Sigmoid colon (tissue), 7 donors: ENCODE results near the gene BCAN. TPM values are rescaled to one million over a fixed set of nuclear protein-coding genes. Genes with fewer than 3 reads are reported as not detected.

Source experiments
- DNase-seq: peaks from one replicate; pipeline ENCODE4 v3.0.0-alpha.2; 2019
- H3K27ac ChIP-seq, 4 donors: fragments of 200-600 bp; sonication (generic); one replicate each; pipeline ENCODE4 v1.5.1; 2016 to 2019; ENCODE audit warnings: mild to moderate bottlenecking in 1 of 4
- H3K27me3 ChIP-seq, 3 donors: fragments of 200-600 bp; sonication (generic); one replicate each; pipeline ENCODE4 v1.5.1; 2019; ENCODE audit warnings: mild to moderate bottlenecking in 1 of 3
- H3K36me3 ChIP-seq, 4 donors: fragments of 200-600 bp; sonication (generic); one replicate each; pipeline ENCODE4 v1.5.1; 2016 to 2019
- H3K4me1 ChIP-seq, 4 donors: fragments of 200-600 bp; sonication (generic); one replicate each; pipeline ENCODE4 v1.5.1; 2017 to 2019
- H3K4me3 ChIP-seq, 4 donors: fragments of 200-600 bp; sonication (generic); one replicate each; pipeline ENCODE4 v1.5.1; 2017 to 2019; ENCODE audit warnings: mild to moderate bottlenecking in 2 of 4, moderate library complexity in 1 of 4
- H3K9me3 ChIP-seq, 4 donors: fragments of 200-600 bp in 3 of 4; sonication (generic) in 3 of 4; one replicate each; pipeline versions ENCODE4 v1.5.1 to v1.6.1; 2013 to 2019
- EP300 ChIP-seq, 4 donors: sonication (generic); formaldehyde crosslinking; IDR thresholded peaks; one replicate each; pipeline ENCODE4 v1.6.1; 2017; ENCODE audit warnings: antibody characterized with exemption in 4 of 4
- POLR2A ChIP-seq, 2 donors: fragments of 450-650 bp; IDR thresholded peaks; one replicate each; pipeline ENCODE4 v1.6.1; 2016; ENCODE audit warnings: antibody characterized with exemption in 2 of 2, mild to moderate bottlenecking in 2 of 2, moderate library complexity in 2 of 2
- POLR2AphosphoS5 ChIP-seq, 4 donors: sonication (generic); formaldehyde crosslinking; IDR thresholded peaks; one replicate each; pipeline ENCODE4 v1.6.1; 2017; ENCODE audit warnings: antibody characterized with exemption in 4 of 4
- WGBS, 2 donors: extraction: QIAGEN DNeasy Blood & Tissue Kit; methylation state at CpG; one replicate each; pipeline ENCODE4 v1.1.7; 2013; 5-methylcytosine and 5-hydroxymethylcytosine counted together
- intact Hi-C: fragments of 100-400 bp; cut with DNase I; formaldehyde crosslinking; loops from one replicate; pipeline ENCODE4 v1.15.1; 2023
- polyA plus RNA-seq, 3 donors: library from polyadenylated mRNA; stranded (reverse); fragments of 200-250 nt; gene quantifications; one replicate each; pipeline ENCODE4 v1.2.3, GENCODE V29; 2013
- total RNA-seq, 4 donors: library from RNA; depleted of rRNA; stranded (reverse); fragments of >200 nt; gene quantifications; one replicate each; pipeline ENCODE4 v1.1.0, GENCODE V29; 2016
- TF ChIP-seq, protein P1 (sequence below), 4 experiments: fragments of 450-650 bp in 3 of 4; fragments of 200-600 bp in 1 of 4; IDR thresholded peaks; one replicate each; pipeline ENCODE4 v1.5.1; 2016 to 2019; ENCODE audit warnings: antibody characterized with exemption in 4 of 4, mild to moderate bottlenecking in 3 of 4, moderate library complexity in 2 of 4
- donor health status: healthy with polysubstance abuse.
- donor health status: Bipolar disorder and iron deficiency.
- donor health status: healthy.

Gene BCAN
- total and polyA plus RNA-seq, 7 donors, result 0.12 to 2.9 (median 2.1) TPM; not detected in 3

DNA sequence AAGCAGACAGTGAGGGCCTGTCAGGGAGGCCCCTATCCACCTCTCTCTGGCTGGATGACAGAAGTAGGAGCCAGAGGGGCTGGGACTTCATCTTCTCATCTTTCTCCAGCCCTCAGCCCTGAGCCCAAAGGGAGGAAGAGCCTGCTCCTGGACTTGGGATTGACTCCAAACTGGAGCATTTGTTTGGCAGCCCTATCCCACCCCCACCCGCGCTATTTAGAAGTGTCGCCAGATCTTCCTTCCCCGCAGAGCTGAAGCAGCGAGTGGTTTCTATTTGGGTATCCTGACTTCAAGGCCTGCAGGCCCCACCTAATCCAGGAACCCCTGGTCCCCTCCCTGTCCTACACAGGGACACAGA, 25.7 kb downstream of the BCAN start:
- WGBS, 2 donors, result 78 to 85% methylated on average over 5 of the region's 5 CpGs
- no peak for DNase-seq
- peaks cover 0 to 77% (median 66%) of the 10 kb centered on the region in 4 donors for H3K4me1 ChIP-seq

DNA sequence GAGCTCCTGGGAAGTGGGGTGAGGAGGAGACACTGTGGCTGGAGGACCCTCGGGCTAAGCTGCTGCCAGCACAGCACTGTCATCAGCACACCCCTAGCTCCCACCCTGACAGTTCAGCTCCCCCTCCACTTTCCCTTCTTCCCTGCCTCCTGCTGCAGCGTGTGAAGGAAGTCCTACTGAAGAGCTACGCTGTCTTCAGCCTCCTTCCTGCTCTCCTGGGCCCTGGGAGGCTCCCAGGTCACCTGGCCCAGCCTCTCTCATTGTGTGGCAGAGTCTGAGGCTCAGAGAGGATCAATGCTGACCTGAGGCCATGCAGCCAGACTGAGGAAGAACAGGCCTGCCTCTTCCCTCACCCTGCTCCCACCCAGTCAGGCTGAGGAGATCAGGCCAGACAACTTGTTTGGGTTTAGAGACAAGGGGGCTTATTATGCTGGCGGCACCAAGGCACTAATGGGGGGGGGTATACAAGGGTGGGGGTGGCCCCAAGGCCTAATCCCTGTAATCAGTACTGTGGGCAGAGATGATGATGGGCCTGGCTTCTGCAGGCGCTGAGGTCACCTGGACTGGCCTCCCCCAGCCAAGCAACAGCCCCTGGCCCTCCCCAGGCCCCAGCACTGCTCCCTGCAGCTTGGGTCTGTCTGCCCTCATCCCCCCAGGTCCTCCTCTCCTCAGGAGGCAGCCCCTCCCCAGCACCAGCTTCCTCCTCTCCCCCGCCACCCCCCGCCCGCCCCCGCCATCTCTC, 26.2 kb downstream of the BCAN start:
- Histone ChIP-seq H3K4me3 (no peak overlapping the region), H3K36me3 (no peaks in the 10 kb centered on the region), H3K27me3 (no peaks in the 10 kb centered on the region), H3K27ac (peak overlapping the region; percentile 77 to 86 (median 80)), H3K4me1 (peaks cover 0 to 72% (median 61%) of the 10 kb centered on the region in 4 donors), H3K9me3 (no peaks in the 10 kb centered on the region)
- 83 to 89% methylated on average over 9 of the region's 9 CpGs for WGBS, 2 donors
- no peak for DNase-seq
- TF ChIP-seq, protein P1, sequence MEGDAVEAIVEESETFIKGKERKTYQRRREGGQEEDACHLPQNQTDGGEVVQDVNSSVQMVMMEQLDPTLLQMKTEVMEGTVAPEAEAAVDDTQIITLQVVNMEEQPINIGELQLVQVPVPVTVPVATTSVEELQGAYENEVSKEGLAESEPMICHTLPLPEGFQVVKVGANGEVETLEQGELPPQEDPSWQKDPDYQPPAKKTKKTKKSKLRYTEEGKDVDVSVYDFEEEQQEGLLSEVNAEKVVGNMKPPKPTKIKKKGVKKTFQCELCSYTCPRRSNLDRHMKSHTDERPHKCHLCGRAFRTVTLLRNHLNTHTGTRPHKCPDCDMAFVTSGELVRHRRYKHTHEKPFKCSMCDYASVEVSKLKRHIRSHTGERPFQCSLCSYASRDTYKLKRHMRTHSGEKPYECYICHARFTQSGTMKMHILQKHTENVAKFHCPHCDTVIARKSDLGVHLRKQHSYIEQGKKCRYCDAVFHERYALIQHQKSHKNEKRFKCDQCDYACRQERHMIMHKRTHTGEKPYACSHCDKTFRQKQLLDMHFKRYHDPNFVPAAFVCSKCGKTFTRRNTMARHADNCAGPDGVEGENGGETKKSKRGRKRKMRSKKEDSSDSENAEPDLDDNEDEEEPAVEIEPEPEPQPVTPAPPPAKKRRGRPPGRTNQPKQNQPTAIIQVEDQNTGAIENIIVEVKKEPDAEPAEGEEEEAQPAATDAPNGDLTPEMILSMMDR (IDR thresholded peaks at IDR 0.05), result no peak
- TF ChIP-seq POLR2AphosphoS5 (IDR thresholded peaks at IDR 0.05) (no peak), EP300 (IDR thresholded peaks at IDR 0.05) (no peak), POLR2A (IDR thresholded peaks at IDR 0.05) (no peak)
- intact Hi-C loops, result no loop called here

More for the DNA sequence above, 25.7 kb downstream of the BCAN start:
- Histone ChIP-seq H3K27ac (peak overlapping the region; percentile 77 to 86 (median 80)), H3K4me3 (no peak overlapping the region), H3K36me3 (no peaks in the 10 kb centered on the region), H3K27me3 (no peaks in the 10 kb centered on the region), H3K9me3 (no peaks in the 10 kb centered on the region)
- intact Hi-C loops, result no loop called here
- no peak for TF ChIP-seq POLR2A (IDR thresholded peaks at IDR 0.05)

DNA sequence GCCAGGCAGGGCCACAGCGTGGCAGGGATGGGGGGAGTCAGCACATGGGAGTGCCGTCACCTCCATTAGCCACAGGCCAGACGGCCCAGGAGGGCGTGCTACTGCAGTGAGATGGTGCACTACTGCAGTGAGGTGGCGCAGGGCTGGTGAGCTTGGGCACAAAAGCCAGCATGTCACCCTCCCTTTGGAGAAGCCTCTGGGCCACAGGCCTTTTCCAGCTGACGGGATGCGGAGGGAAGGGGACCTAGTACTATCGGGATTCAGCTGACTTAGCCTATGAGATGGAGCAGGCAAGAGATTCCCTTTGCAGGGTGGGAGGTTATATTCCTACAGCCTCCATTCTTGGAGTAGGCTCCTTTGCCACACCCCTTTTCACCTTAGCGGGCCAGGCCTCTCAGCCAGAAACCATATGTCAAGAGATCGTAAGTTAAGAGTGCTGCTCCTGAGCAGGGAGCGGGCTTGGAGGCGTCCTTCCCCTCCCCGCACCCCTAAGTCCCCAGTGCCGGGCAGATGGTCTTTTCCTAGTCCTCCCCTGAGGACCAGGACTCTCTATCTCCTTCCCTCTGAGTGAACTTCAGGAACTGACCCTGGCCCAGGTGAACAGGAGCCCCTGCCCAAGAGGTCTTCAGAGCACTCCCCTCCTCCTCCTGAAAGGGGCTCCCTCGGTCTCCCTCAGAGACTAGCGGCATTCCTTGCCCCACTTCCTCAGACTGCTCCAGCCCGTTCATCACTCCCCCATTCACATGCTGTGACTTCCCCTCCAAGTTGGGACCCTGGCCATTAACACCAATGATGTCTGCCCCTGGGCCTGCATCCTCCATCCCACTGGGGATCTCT, 27.1 kb downstream of the BCAN start:
- H3K27ac ChIP-seq, result peak overlapping the region; percentile 77 to 86 (median 80)
- H3K36me3 ChIP-seq, result no peaks in the 10 kb centered on the region

DNA sequence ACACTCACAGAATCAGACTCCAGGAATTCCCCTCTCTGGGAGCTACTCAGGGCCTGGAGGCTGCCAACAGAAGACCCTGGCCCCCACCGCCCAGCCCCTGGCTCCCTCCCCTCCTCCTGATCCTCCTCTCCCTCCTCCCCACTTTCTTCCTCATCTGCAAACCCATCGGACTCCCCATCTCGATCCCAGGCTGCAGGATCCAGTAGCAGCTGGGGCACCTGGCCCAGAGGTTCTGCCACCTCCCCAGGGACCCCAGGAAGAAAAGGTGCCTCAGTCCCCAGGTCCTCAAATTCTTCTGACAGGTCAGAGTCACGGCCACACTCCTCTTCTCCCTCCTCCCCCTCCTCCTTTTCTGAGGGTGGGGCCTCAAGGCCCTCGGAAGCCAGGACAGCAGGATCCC, 27.9 kb downstream of the BCAN start:
- no peak for TF ChIP-seq POLR2A (IDR thresholded peaks at IDR 0.05)
- no peak for TF ChIP-seq POLR2AphosphoS5 (IDR thresholded peaks at IDR 0.05)
- TF ChIP-seq, protein P1 (IDR thresholded peaks at IDR 0.05), result no peak
- no peak for TF ChIP-seq EP300 (IDR thresholded peaks at IDR 0.05)
- Histone ChIP-seq H3K9me3 (no peaks in the 10 kb centered on the region), H3K36me3 (no peaks in the 10 kb centered on the region), H3K27me3 (no peaks in the 10 kb centered on the region), H3K27ac (peak overlapping the region; percentile 77 to 86 (median 80)), H3K4me3 (no peak overlapping the region), H3K4me1 (peaks cover 0 to 59% (median 50%) of the 10 kb centered on the region in 4 donors)
- WGBS, 2 donors, result 58 to 84% methylated on average over 5 of the region's 5 CpGs
- intact Hi-C loops, result no loop called here
- no peak for DNase-seq

More for the DNA sequence above, 27.1 kb downstream of the BCAN start:
- Histone ChIP-seq H3K27me3 (no peaks in the 10 kb centered on the region), H3K4me1 (peaks cover 0 to 63% (median 54%) of the 10 kb centered on the region in 4 donors), H3K4me3 (no peak overlapping the region), H3K9me3 (no peaks in the 10 kb centered on the region)
- no peak for DNase-seq
- intact Hi-C loops, result no loop called here
- 81 to 82% methylated on average over 17 of the region's 17 CpGs for WGBS, 2 donors
- TF ChIP-seq EP300 (IDR thresholded peaks at IDR 0.05) (no peak), POLR2AphosphoS5 (IDR thresholded peaks at IDR 0.05) (no peak), POLR2A (IDR thresholded peaks at IDR 0.05) (no peak)
- TF ChIP-seq, protein P1 (IDR thresholded peaks at IDR 0.05), result no peak

DNA sequence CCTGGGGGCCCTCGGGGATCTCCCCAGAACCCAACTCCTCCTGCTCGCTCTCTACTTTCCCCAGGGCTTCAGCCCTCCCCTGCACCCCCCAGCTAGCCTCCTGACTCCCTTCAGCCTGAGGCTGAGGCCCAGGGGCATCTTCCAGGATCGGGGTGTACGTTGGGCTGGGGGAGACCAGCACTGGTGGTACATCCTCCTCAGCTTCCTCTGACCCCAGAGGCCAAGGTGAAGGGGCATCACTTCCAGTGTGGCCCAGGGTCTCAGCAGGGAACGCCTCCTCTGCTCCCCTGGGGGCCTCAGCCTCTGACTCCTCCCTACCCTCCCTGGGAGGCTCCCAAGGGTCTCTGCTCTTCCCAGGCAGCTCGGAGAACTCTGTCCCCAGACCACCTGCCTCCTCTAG, 28.4 kb downstream of the BCAN start:
- no peak for DNase-seq
- intact Hi-C loops, result no loop called here
- Histone ChIP-seq H3K27ac (peak overlapping the region in 3 of 4 donors; percentile 79 to 86 (median 80)), H3K4me1 (peaks cover 0 to 59% (median 49%) of the 10 kb centered on the region in 4 donors), H3K36me3 (no peaks in the 10 kb centered on the region), H3K27me3 (no peaks in the 10 kb centered on the region), H3K4me3 (no peak overlapping the region), H3K9me3 (no peaks in the 10 kb centered on the region)
- TF ChIP-seq EP300 (IDR thresholded peaks at IDR 0.05) (no peak), POLR2A (IDR thresholded peaks at IDR 0.05) (no peak), POLR2AphosphoS5 (IDR thresholded peaks at IDR 0.05) (no peak)
- TF ChIP-seq, protein P1 (IDR thresholded peaks at IDR 0.05), result no peak
- WGBS, 2 donors, result 73 to 78% methylated on average over 6 of the region's 6 CpGs
